Measurements from ENCODE around the gene SLF2. TPM values are rescaled to one million over a fixed set of nuclear protein-coding genes. Genes with fewer than 3 reads are reported as not detected.

Gene SLF2
- total RNA-seq, 2 experiments from 2014 or later: 33.9 to 35.9 TPM

Small RNA genes lying within 50 kb of the gene (microRNA-seq; reads per million reads assigned to microRNA genes)
- not detected for gene MIR608 (ENCODE audit: borderline microRNAs expressed, borderline number of aligned reads, borderline replicate concordance)

Other genes with a start within 250 kb of the SLF2 start
- gene PAX2, start 167.4 kb upstream of the SLF2 start, total RNA-seq: not detected
- gene SEMA4G, start 56.5 kb downstream of the SLF2 start, total RNA-seq: under 1 TPM; 0.58 to 0.74 TPM
- 10 to 100 TPM; 47.0 to 50.1 TPM for gene MRPL43, start 74.5 kb downstream of the SLF2 start, total RNA-seq
- gene TWNK, start 74.6 kb downstream of the SLF2 start, total RNA-seq: 10 to 100 TPM; 12.8 to 14.0 TPM
- 10 to 100 TPM; 12.0 to 12.5 TPM for gene LZTS2, start 86.8 kb downstream of the SLF2 start, total RNA-seq
- gene PDZD7, start 118.2 kb downstream of the SLF2 start, total RNA-seq: under 1 TPM; 0.31 to 0.93 TPM
- 10 to 100 TPM; 40.4 to 41.9 TPM for gene SFXN3, start 118.3 kb downstream of the SLF2 start, total RNA-seq
- gene KAZALD1, start 149.0 kb downstream of the SLF2 start, total RNA-seq: 1 to 10 TPM in 1 of 2 experiments, under 1 TPM in 1; 0.58 to 1.3 TPM
- gene TLX1, start 218.3 kb downstream of the SLF2 start, total RNA-seq: not detected